Endometrial microvascular endothelial cells (primary cell): ENCODE measurements around the gene FSTL4. TPM values are rescaled to one million over a fixed set of nuclear protein-coding genes. Genes with fewer than 3 reads are reported as not detected.

Experiments used
- in situ Hi-C: cut with HindIII; loops from 2 replicates; pipeline ENCODE4 v1.10.0; 2017; ENCODE audit warnings: low sequenced_read_pairs, low pct_unique_long_range_greater_than_20kb; ENCODE audit errors: inconsistent ontology term
- total RNA-seq: library from RNA; depleted of rRNA; stranded (reverse); fragments of >200 nt; gene quantifications from one replicate; pipeline ENCODE4 v1.2.3, GENCODE V29; 2015; ENCODE audit errors: inconsistent ontology term

The FSTL4 gene
- total RNA-seq, 1 donor from 2014 or later: not detected

- in situ Hi-C loops: no loop called here
These were observed 356.1 kb downstream of the FSTL4 start for GRCh38 chr5:133256276-133256675.

GRCh38 chr5:133254803-133255202, 357.5 kb downstream of the FSTL4 start:
- in situ Hi-C loops: no loop called here

- in situ Hi-C loops: no loop called here
These were observed 358.7 kb downstream of the FSTL4 start for GRCh38 chr5:133253671-133254070.

- in situ Hi-C loops: no loop called here
These were observed 359.3 kb downstream of the FSTL4 start for GRCh38 chr5:133253070-133253469.

GRCh38 chr5:133252133-133252480, 360.2 kb downstream of the FSTL4 start:
- in situ Hi-C loops: no loop called here

- in situ Hi-C loops: no loop called here
These were observed 360.8 kb downstream of the FSTL4 start for GRCh38 chr5:133251296-133252132.

GRCh38 chr5:133250527-133250926, 361.8 kb downstream of the FSTL4 start:
- in situ Hi-C loops: no loop called here

GRCh38 chr5:133249593-133249992, 362.7 kb downstream of the FSTL4 start:
- in situ Hi-C loops: no loop called here

- in situ Hi-C loops: no loop called here
These were observed 364.3 kb downstream of the FSTL4 start for GRCh38 chr5:133247881-133248624.

GRCh38 chr5:133247151-133247709, 365.1 kb downstream of the FSTL4 start:
- in situ Hi-C loops: no loop called here

- in situ Hi-C loops: no loop called here
These were observed 365.8 kb downstream of the FSTL4 start for GRCh38 chr5:133246376-133247150.

- in situ Hi-C loops: no loop called here
These were observed 366.3 kb downstream of the FSTL4 start for GRCh38 chr5:133246053-133246370.

- in situ Hi-C loops: no loop called here
These were observed 366.9 kb downstream of the FSTL4 start for GRCh38 chr5:133245191-133246052.

- in situ Hi-C loops: no loop called here
These were observed 368.1 kb downstream of the FSTL4 start for GRCh38 chr5:133244242-133244641.

GRCh38 chr5:133243196-133243595, 369.1 kb downstream of the FSTL4 start:
- in situ Hi-C loops: no loop called here

- in situ Hi-C loops: no loop called here
These were observed 370.0 kb downstream of the FSTL4 start for GRCh38 chr5:133242221-133242835.

GRCh38 chr5:133241179-133242092, 370.9 kb downstream of the FSTL4 start:
- in situ Hi-C loops: no loop called here
